K562 (cell line): ENCODE data around the gene PPP1R12B. TPM values are rescaled to one million over a fixed set of nuclear protein-coding genes. Genes with fewer than 3 reads are reported as not detected.
"Not testable (repeated sequence)": the region's sequence is repeated elsewhere in the genome, so short reads cannot be mapped to it uniquely, and the experiment has no call there.

Experiments used
- ATAC-seq: fragments of 200-7000 bp; cut with Tn5 transposase; 3 replicates; pipeline ENCODE4 v1.9.1; 2020; ENCODE audit warnings: moderate library complexity
- BruUV-seq: library from RNA; stranded (reverse); fragments of 400-500 nt; replicated peaks from 2 replicates; lab custom pipeline; 2021; lab: Mats Ljungman, UMichigan
- CTCF ChIA-PET: fragments of 300-600 bp; formaldehyde crosslinking; extraction: SDS; loops from one replicate; lab custom pipeline; 2021; ENCODE audit warnings: low intra/inter-chr PET ratio; lab: Yijun Ruan, JAX
- POLR2A ChIA-PET: fragments of 300-600, 350-650 bp; sonication (Branson Sonifier 250); formaldehyde crosslinking; extraction: SDS; loops from one replicate; lab custom pipeline; 2021; ENCODE audit warnings: antibody characterized with exemption, inconsistent platforms; lab: Yijun Ruan, JAX
- DNase-seq, 4 experiments: peaks; one replicate each; pipeline versions ENCODE4 v3.0.0 to v3.0.0-alpha.2; 2011 to 2018; ENCODE audit warnings: low spot score in 3 of 4, mixed read lengths in 3 of 4; ENCODE audit errors: extremely low read depth in 1 of 4
- FAIRE-seq: peaks from 2 replicates; lab custom pipeline; 2011; peaks lifted over from hg19 to GRCh38; lab: Jason Lieb, UNC
- H2AFZ ChIP-seq: 2 replicates; pipeline ENCODE4 v1.6.0; 2011; ENCODE audit warnings: low read depth, low read length, control low read depth, inconsistent platforms
- H3K27ac ChIP-seq: fragments of 200-600 bp; 3 replicates; pipeline ENCODE4 v1.8.0; 2011; ENCODE audit warnings: low read depth, mild to moderate bottlenecking, control low read depth, inconsistent platforms, low read length, moderate library complexity, mixed read lengths; ENCODE audit errors: extremely low read depth
- H3K27me3 ChIP-seq, 2 experiments: fragments of 300-600 bp in 1 of 2; 2 replicates in 1 of 2; 3 replicates in 1 of 2; pipeline versions ENCODE4 v1.6.0 to v1.8.0; 2011; ENCODE audit warnings: inconsistent platforms in 2 of 2, low read length in 2 of 2, mild to moderate bottlenecking in 1 of 2, mixed read lengths in 1 of 2, moderate library complexity in 1 of 2; ENCODE audit not compliant: control insufficient read depth in 2 of 2, insufficient read depth in 2 of 2
- H3K36me3 ChIP-seq: fragments of 300-600 bp; 3 replicates; pipeline ENCODE4 v1.8.0; 2011; ENCODE audit warnings: mild to moderate bottlenecking, low read length, inconsistent platforms; ENCODE audit not compliant: control insufficient read depth, insufficient read depth
- H3K4me1 ChIP-seq, 2 experiments: fragments of 200-600 bp in 1 of 2; replicated peaks in 1 of 2; 2 replicates in 1 of 2; 3 replicates in 1 of 2; pipeline versions ENCODE4 v1.5.1 to v1.8.0; 2011; ENCODE audit warnings: inconsistent platforms in 2 of 2, low read length in 2 of 2, mild to moderate bottlenecking in 1 of 2, mixed read lengths in 1 of 2, moderate library complexity in 1 of 2; ENCODE audit not compliant: control insufficient read depth in 2 of 2, insufficient read depth in 2 of 2
- H3K4me2 ChIP-seq: 2 replicates; pipeline ENCODE4 v1.6.1; 2011; ENCODE audit warnings: low read length, control low read depth, inconsistent platforms, mixed read lengths; ENCODE audit not compliant: insufficient read depth
- H3K4me3 ChIP-seq: fragments of 200-600 bp; sonication (generic), shearing (Covaris generic); 2 replicates; pipeline ENCODE4 v1.5.1; 2016; ENCODE audit warnings: control low read depth, inconsistent platforms
- H3K79me2 ChIP-seq: fragments of 200-600 bp; 3 replicates; pipeline ENCODE4 v1.8.0; 2011; ENCODE audit warnings: low read length, inconsistent platforms; ENCODE audit not compliant: control insufficient read depth, insufficient read depth
- H3K9ac ChIP-seq, 2 experiments: 2 replicates each; pipeline versions ENCODE4 v1.6.0 to v1.6.1; 2011; ENCODE audit warnings: low read depth in 2 of 2, low read length in 2 of 2, control low read depth in 1 of 2, inconsistent platforms in 1 of 2, mild to moderate bottlenecking in 1 of 2, mixed read lengths in 1 of 2; ENCODE audit not compliant: insufficient read depth in 1 of 2
- H3K9me1 ChIP-seq: one replicate; pipeline ENCODE4 v1.6.0; 2011; ENCODE audit warnings: inconsistent platforms, mild to moderate bottlenecking, low read length, moderate library complexity; ENCODE audit not compliant: control insufficient read depth, insufficient read depth
- H3K9me3 ChIP-seq: replicated peaks from 2 replicates; pipeline ENCODE4 v1.5.1; 2011; ENCODE audit warnings: low read depth, low read length, inconsistent platforms; ENCODE audit not compliant: control insufficient read depth, insufficient read depth
- H4K20me1 ChIP-seq: replicated peaks from 2 replicates; pipeline ENCODE4 v1.6.1; 2011; ENCODE audit warnings: low read length, inconsistent platforms, mixed read lengths; ENCODE audit not compliant: control insufficient read depth, insufficient read depth
- CBFA2T3 ChIP-seq: fragments of 450-650 bp; IDR thresholded peaks from 2 replicates; pipeline ENCODE4 v1.6.1; 2017
- KHSRP ChIP-seq: fragments of 450-650 bp; IDR thresholded peaks from 2 replicates; pipeline ENCODE4 v1.6.1; 2017
- KLF6 ChIP-seq: fragments of 250-450 bp; sonication (Bioruptor Pico); IDR thresholded peaks from 2 replicates; pipeline ENCODE4 v1.4.0; 2020; ENCODE audit warnings: mild to moderate bottlenecking, moderate library complexity, borderline replicate concordance
- NCOA6 ChIP-seq: fragments of 450-650 bp; IDR thresholded peaks from 2 replicates; pipeline ENCODE4 v1.6.1; 2017; ENCODE audit warnings: mild to moderate bottlenecking
- NCOR1 ChIP-seq: fragments of 450-650 bp; IDR thresholded peaks from 2 replicates; pipeline ENCODE4 v1.6.1; 2016; ENCODE audit warnings: mild to moderate bottlenecking, moderate library complexity
- TAL1 ChIP-seq: fragments of 450-650 bp; IDR thresholded peaks from 2 replicates; pipeline ENCODE4 v1.6.1; 2016; ENCODE audit warnings: mild to moderate bottlenecking
- ZNF253 ChIP-seq: fragments of 250-450 bp; sonication (Bioruptor Pico); conservative IDR thresholded peaks from 2 replicates; pipeline ENCODE4 v1.6.1; 2021; ENCODE audit warnings: mild to moderate bottlenecking
- WGBS: fragments of 100-300 bp; shearing (Covaris generic); methylation state at CpG from one replicate; pipeline ENCODE4 v1.1.6; 2016; ENCODE audit warnings: low coverage, mixed read lengths; ENCODE audit not compliant: insufficient coverage; ENCODE audit errors: missing lambda C conversion rate; 5-methylcytosine and 5-hydroxymethylcytosine counted together
- in situ Hi-C: fragments of 300-500 bp; cut with MboI; formaldehyde crosslinking; loops from 4 replicates; pipeline ENCODE4 v1.15.0; 2018; ENCODE audit warnings: inconsistent platforms, mixed read lengths
- intact Hi-C: fragments of 100-400 bp; cut with micrococcal nuclease; formaldehyde crosslinking; loops from 2 replicates; pipeline ENCODE4 v1.14.2; 2022
- polyA plus RNA-seq, 8 experiments: library from polyadenylated mRNA; depleted of rRNA in 4 of 8; stranded (reverse) in 5 of 8; unstranded in 3 of 8; fragments of >200 nt; fragmentation: Nextera tagmentation in 2 of 8; fragmentation: Illumina TruSeq in 1 of 8; extraction: Ambion mirVana in 2 of 8; extraction: Trizol in 1 of 8; gene quantifications; 2 replicates each; pipeline versions ENCODE4 v1.2.1 to v1.2.3, GENCODE V29; 2011 to 2014; ENCODE audit warnings: inconsistent platforms in 1 of 8, missing spikeins in 1 of 8
- total RNA-seq, 7 experiments: library from RNA; depleted of rRNA in 6 of 7; stranded (reverse); fragments of >200 nt in 6 of 7; fragmentation: Illumina TruSeq in 2 of 7; extraction: Trizol in 2 of 7; gene quantifications; 2 replicates each; pipeline versions ENCODE4 v1.2.1 to v1.2.3, GENCODE V29; 2011 to 2021; ENCODE audit warnings: low replicate concordance in 1 of 7
- TF ChIP-seq, protein P1 (sequence below): sonication (generic); IDR thresholded peaks from 2 replicates; pipeline ENCODE4 v1.6.1; 2016

Gene PPP1R12B
- total and polyA plus RNA-seq, 9 of the 15 experiments (the other 6 are each of a cell fraction or from before 2014, with no cell fraction given), result 0.73 to 16.9 (median 13.6) TPM

DNA sequence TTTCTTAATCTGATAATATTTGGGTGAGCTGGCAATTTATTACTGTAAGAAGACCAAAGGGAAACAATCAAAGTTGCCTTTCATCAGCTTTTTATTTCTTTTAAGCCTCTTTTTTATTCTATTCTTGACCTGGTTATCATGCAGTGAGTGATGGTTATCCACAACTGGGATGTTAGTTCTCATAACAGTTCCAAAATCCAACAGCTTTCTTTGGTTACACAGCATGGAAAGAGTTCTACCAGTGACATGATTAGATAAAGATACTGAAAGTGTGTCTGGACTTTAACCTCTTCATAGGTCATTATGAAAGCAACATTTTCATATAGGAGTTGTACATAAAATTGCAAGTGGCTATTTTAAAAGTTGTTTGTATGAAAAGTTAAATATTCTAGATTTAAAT lies 198.7 kb downstream of the PPP1R12B start:
- H3K4me2 ChIP-seq, result no peak overlapping the region
- no peaks in the 10 kb centered on the region for H4K20me1 ChIP-seq
- no peaks in the 10 kb centered on the region for H3K9me3 ChIP-seq
- TF ChIP-seq NCOR1 (peak; percentile 8; the same call in 1 of the 2 replicates), ZNF253 (CRISPR knock-in tag) (no peak), KHSRP (no peak), KLF6 (CRISPR knock-in tag) (no peak), TAL1 (peak; percentile 17; the same call in 1 of the 2 replicates), NCOA6 (0 out of 2 replicates have a peak, but pooled peaks have one; percentile 14), CBFA2T3 (peak; percentile 22; the same call in 1 of the 2 replicates)
- TF ChIP-seq, protein P1, sequence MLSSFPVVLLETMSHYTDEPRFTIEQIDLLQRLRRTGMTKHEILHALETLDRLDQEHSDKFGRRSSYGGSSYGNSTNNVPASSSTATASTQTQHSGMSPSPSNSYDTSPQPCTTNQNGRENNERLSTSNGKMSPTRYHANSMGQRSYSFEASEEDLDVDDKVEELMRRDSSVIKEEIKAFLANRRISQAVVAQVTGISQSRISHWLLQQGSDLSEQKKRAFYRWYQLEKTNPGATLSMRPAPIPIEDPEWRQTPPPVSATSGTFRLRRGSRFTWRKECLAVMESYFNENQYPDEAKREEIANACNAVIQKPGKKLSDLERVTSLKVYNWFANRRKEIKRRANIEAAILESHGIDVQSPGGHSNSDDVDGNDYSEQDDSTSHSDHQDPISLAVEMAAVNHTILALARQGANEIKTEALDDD, result peak; percentile 52
- no peak overlapping the region for H3K9ac ChIP-seq
- in situ Hi-C loops (no loop called here), intact Hi-C loops (no loop called here)
- ATAC-seq, result no peak
- H3K79me2 ChIP-seq, result no peaks in the 10 kb centered on the region
- no peaks in the 10 kb centered on the region for H3K27me3 ChIP-seq
- 0 out of 3 replicates have a peak, but pooled peaks cover 2% of the 10 kb centered on the region for H3K36me3 ChIP-seq
- no peak overlapping the region for H3K27ac ChIP-seq
- BruUV-seq, result no TSS peak
- peaks cover 3 to 27% of the 10 kb centered on the region in 2 experiments; a peak in 3 of 5 replicates for H3K4me1 ChIP-seq
- DNase-seq, result no peak
- H3K9me1 ChIP-seq, result no peaks in the 10 kb centered on the region
- FAIRE-seq, result no peak
- ChIA-PET POLR2A (interaction anchor here (0.6 to 1.0 kb wide), 2 partner anchors 13 to 733 kb away, joined by 4 to 6 read pairs; no protein-coding TSS in a partner anchor), CTCF (no interaction called here)
- no peak overlapping the region for H3K4me3 ChIP-seq
- no peak overlapping the region for H2AFZ ChIP-seq

DNA sequence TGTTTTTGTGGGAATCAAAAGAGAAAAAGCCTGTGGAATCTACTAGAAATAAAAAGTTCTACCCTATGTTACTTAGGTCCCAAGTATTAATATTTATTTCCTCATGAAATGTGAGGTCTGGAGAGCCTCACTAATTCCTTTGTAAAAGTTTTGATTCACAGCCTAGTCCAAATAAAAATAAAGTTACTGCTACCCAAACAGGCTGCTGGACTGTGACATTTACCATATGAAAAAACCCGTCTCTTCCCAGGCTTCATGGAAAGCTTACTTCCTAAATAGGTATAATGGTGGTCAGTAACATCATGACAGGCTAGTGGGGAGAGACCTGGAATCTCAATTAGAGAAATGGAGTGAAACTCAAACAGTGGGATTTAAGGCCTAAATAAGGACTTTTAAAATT lies 201.6 kb downstream of the PPP1R12B start:
- not testable (repeated sequence) for BruUV-seq

More for the DNA sequence above, 201.6 kb downstream of the PPP1R12B start:
- H2AFZ ChIP-seq, H3K27me3 ChIP-seq, in situ Hi-C loops, H3K4me3 ChIP-seq, H3K9ac ChIP-seq, H3K36me3 ChIP-seq, DNase-seq, CTCF ChIA-PET, H3K27ac ChIP-seq, ATAC-seq, H3K79me2 ChIP-seq, H4K20me1 ChIP-seq, H3K9me1 ChIP-seq, H3K4me2 ChIP-seq, H3K9me3 ChIP-seq, FAIRE-seq, intact Hi-C loops: not testable (repeated sequence)
- 100% methylated on average over 1 of the region's 1 CpG for WGBS
- POLR2A ChIA-PET, result interaction anchor here (0.6 kb wide), 1 partner anchor 112 kb away, joined by 3 read pairs; no protein-coding TSS in a partner anchor
- H3K4me1 ChIP-seq, result peaks cover 7 to 49% of the 10 kb centered on the region in 2 experiments; a peak in 4 of 5 replicates
